HG03558 (cell line): ENCODE results near the gene NPPC.
"Not testable (repeated sequence)": the region's sequence is repeated elsewhere in the genome, so short reads cannot be mapped to it uniquely, and the experiment has no call there.

ENCODE experiments used
- ATAC-seq: cut with Tn5 transposase; IDR thresholded peaks from one replicate; pipeline ENCODE4 v1.9.1; 2021; ENCODE audit warnings: moderate number of reproducible peaks; ENCODE audit not compliant: unreplicated experiment; ENCODE audit errors: extremely low read depth

NPPC gene

DNA sequence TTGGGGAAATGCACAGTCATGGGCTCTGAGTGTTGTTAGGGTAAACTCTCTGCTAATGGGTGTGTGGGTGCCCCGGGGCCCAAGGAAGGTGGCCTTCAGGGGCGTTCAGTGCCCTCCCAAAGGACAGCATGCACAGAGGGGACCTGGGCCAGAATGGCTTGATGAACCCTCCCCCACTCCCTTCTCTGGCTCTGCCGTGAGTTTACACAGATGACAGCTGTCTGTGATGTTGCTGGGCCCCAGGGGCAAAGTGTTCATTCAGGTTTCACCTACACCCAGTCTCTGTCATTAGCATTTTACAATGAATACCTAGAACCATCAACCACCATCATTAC, 3.2 kb downstream of the NPPC start:
- ATAC-seq: no peak

DNA sequence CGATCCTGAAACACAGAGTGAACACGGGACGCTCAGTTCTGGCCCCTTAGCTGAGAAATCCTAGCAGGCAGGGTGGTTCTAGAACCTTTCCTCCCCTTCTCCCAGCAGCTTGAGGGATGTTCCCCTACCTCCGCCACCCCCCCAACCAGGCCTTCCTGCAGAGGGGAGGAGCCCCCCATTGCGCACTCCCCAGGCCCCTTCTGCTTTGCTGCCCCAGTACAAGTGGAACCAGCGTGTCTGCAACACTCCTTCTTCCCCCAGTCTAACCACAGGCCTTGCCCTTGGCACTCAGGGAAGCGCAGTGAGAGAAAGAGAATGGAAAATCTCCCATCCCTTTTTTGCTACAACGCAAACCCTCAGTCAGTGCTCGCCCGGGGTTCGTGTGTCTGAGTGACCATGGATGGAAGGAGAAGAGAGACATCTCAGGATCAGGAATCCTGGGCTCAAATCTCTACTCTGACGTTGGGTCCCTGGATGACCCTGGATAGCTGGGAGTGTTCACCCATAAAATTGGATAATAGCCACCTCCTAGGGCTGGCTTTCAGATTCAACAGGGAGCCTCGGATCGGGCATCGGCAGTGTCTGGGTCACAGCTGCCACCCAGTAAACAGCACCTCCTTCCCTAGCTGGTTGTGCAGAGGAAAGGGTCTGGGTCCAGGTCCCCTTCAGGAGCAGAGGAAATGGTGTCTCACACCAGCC, 3.7 kb downstream of the NPPC start:
- no peak for ATAC-seq

DNA sequence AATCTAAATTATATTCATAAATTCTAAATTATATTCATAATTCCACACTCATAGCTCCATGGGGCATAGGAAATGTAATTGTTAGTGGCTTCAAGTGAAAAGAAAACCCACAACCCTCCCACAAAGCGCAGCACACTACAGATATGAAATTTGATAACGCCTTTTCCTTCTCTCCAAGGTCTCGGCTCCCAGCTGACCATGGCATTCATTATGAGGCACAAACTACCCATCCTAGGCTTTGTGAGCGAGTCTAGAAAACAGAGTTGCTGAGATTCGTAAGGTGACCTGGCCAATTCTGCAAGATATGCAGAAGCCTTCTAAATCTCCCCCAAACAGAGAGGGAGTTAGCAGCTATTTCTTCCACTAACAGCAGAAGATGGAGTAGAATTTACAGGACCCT, 5.4 kb downstream of the NPPC start:
- no peak for ATAC-seq

DNA sequence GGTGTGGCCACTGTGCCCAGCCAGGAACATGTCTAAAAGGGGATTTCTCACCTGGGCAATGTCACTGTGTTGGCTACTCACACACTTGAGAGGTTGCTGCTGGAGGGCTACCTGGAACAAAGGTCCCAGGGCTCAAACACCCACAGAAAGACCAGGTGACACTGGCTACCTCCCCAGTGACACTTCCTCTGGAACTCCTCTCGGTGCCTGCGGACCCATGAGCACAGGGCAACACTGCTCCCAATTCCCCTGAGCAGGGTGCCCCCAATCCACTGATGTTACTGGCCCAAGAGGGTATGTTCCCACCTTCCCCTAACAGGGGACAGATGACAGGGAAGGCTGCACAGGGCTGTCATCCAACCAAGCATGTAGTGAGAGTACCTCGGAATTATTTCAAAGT, 5.8 kb downstream of the NPPC start:
- ATAC-seq: no peak

DNA sequence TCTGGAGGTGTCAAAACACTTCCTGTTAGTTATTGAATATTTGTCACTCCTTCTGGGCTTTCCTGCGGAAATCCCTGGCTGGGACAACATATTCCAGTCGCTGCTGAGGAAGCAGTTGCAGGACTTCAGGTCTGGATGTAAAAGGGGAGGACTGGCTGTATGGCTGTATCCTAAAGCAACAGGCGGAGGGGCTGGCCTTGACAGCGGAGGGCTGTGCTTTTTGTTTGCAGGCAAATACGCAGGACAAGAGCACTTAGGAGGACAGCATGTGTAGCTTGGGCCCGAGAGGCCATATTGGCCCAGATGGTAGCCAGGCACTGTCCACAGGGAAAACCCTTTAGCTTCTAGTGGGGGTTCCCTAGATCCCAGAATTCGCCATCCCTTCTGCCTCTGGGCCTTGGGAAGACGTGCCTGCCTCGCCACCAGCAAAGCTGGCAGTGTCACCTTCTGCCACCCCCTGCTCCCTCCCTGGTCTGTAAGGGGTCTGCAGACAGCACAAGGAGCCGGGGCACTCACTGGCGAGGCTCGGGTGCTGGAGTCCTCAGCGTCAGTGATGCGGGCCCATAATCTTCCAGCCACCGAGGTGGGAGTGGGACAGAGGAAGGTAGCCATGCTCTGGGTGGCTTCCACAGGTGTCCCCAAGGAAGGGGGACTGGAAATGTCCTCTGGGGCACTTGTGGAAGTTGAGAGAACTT, 6.7 kb downstream of the NPPC start:
- ATAC-seq: no peak

DNA sequence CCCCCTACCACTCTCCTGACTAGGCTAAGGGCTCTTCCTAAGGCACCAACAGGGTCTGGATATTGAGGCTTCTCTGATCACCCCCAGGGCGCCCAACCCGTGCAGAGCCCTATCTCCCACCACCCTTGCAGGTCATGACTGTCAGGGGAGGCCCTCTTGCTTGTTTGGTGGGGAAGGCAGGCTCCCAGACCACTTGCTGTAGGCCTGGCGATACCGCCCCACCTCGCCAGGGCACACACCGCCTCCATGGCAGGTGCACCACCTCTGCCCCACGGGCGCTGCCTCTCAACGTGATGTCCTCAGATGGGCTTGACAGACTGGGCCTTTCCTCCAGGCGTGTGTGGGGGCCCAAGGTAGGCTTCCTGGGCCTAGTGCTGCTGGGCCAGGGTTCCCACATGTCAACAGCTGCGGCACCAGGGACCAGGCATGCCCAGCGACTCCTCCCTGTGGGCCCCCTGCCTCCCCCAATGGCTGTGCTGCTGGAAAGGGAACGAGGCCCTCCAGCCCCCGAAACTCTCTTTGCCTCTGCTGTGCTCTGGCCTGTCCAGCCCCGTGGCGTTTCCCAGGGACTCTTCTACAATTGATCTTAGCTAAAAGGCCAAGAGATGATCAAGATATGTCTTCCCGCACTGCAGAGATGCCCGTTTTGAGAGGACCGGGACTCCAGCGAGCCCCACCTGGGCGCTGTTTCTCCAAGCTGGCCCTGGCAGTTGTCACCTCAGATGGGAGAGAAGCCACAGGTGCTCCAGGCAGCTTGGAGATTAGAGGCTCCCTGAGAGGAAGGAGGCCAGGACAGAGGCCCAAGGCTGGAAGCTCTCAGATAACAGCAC, 7.5 kb downstream of the NPPC start:
- ATAC-seq: no peak

DNA sequence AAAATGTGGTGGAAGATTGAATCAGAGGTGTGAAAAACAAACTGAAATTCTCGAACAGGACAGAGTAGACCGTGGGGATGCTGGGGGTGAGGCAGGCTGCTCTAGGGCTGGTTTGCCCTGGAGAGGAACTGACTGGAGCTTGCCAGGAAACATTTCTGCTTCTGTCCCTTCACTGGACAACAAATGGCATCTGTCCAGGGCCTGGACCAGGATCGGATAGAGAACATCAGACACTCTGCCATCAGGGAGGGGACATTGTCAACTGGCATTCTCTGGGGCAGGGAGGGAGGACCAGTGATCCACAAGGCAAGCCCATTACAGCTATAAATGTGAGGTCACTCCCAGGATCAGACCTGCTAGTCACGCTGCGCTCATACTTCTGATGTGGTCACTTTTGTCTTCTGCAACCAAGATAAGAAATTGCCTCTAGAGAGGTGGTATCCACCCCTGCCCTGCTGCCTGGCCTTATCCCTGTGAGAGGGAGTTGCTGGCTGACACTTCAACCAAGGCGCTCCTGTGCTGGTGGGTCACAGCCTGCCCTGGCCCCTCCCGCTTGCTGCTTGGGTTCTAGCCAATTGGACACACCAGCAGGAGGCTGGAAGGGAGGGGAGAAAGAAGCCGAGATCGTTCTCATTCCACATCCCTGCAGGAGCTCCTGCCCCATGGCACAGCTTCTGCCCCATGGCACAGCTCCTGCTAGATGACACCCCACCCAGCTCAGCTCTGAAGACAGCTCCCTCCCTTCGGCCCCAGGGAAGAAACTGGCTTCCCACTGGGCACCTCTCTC, 8.7 kb downstream of the NPPC start:
- ATAC-seq: no peak

DNA sequence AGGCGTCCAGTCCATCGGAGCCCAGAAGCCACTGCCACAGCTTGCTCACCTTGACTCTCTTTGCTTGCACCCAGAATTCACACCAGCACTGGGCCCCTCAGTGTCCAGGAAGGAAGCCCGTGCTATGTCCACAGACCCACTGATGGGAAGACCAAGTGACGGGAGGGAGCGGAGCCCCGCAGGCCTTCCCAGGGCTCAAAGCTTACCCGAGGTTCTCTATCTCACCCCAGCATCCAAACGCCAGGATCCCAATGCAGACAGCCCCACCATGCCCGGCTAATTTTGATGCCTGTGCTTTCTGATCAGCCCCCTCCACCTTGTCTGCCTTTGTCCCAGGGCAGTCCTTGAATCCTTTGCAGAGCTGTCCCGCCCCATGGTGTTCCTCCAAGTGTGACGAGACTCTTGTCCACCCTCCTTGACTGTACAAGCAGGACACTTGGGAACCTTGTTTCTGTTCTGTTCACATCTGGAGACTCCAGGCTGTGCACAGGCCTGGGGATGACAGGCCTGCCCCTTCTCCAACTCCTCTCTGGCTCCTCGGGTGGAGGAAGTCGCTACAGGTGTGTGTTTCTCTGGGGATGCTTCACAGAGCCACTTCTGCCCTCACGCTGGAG, 12.0 kb downstream of the NPPC start:
- ATAC-seq: no peak

DNA sequence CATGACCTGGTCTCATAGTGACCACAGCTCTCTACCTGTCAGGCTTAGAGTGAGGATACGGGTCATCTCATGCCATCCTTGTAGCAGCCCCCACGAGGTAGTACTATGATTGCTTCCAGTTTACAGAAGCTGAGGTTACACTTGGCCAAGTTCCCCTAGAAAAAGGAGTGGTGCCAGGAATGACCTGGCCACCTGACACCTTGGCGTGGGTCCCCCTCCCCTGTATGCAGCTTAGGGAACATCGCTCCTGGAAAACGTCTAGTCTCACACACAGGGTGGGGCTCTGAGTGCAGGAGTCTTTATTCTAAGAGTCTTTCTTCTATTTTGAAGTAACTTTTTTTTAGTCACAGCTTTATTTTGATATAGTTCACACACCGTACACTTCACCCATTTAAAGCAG, 14.8 kb downstream of the NPPC start:
- no peak for ATAC-seq

DNA sequence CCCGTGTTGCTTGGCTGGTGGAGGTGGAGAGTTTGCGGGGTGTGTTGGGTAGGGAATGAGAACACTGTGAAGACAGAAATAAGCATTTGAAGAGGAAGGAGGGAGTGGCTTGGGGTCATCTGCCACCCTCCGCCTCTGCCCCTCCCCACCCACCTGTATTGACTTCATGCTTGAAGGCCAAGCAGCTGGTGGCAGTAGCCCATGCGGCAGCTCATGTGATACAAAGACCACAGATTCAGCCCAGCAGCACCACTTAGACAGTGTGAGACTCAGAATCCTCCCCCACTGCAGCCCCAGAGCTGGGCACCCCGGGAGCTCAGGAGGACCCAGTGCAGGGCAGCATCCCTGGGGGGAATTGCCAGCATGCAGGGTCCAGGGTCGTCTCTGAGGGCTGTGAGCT, 15.4 kb downstream of the NPPC start:
- ATAC-seq: no peak

DNA sequence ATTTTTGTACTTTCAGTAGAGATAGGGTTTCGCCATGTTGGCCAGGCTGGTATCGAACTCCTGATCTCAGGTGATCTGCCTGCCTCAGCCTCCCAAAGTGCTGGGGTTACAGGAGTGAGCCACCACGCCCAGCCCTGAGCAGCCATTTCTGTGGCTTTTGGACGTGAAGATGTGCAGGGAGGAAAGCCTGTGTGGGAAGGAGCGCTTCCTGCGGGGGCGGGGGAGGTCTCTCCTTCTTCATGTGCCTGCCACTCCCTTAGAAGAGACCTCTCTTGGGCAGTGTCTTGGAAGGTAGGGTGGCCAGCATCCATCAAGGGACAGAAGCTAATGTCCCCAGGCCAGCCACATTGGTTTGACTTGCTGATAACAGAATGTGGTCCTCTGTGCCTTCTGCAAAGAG, 16.0 kb downstream of the NPPC start:
- ATAC-seq: not testable (repeated sequence)

DNA sequence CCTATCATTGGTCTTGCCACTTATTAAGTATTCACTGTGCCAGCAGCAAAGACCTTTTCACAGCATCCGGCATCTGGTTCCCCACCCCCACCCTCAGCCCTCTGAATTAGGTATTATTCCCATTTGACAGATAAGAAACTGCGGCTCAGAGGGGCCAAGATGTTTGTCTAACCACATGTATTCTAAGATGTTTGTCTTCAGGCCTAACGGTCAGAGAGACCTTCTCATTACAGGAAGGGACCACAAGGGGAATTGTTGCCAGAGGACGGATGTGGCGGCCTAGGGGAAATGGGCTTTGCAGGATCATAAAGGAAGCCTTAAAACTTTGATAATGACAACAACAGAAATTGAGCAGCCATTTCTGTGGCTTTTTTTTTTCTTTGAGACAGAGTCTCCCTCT, 16.6 kb downstream of the NPPC start:
- no peak for ATAC-seq

DNA sequence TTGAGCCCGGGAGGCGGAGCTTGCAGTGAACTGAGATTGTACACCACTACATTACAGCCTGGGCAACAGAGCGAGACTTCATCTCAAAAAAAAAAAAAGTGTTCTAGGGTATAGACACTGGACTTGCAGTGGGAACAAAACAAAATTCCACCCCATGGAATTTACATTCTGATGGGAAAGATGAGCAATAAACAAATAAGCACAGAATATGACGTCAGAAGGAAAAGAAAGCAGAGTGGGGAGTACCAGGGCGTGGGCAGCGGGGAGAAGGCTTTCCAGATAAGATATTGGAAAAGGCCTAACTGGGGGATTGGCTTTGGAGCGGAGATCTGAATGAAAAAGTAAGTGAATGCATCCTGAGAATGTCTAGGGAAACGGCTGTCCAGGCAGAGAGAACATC, 17.6 kb downstream of the NPPC start:
- no peak for ATAC-seq

DNA sequence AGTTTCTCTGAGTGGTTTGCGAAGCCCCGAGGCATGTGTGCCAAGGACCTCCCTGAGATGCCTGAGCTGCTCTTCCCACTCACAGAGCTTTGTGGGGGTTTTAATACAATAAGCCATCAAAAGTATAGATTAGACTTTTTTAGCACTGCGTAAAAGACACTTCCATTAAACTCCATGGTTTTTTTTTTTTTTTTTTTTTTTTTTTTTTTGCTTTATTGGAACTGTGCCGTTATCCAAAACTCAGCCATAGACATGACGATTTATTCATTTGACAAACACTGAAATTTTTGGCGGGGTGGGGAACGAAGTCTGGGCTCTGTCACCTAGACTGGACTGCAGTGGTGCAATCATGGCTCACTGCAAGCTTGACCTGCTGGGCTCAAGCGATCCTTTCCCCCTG, 18.4 kb downstream of the NPPC start:
- no peak for ATAC-seq

DNA sequence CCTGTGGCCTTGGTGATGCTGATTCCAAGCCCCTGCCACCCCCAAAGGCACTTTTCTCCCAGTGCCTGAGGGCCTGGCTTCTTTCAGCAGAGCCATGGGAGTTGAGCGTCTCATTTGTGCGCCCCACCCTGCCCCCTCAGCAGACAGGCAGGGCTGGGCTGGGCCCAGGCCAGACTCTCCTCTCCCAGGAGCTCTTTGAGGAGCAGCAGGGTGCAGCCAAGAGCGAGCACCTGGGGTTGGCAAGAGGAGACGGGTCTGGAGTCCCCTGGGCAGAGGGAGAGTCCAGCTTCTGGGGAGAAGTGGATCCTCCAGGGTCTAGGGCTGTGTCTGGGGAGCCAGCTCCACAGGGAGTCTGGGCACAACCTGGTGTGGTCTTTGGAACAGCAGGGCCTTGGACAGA, 21.2 kb downstream of the NPPC start:
- ATAC-seq: no peak

DNA sequence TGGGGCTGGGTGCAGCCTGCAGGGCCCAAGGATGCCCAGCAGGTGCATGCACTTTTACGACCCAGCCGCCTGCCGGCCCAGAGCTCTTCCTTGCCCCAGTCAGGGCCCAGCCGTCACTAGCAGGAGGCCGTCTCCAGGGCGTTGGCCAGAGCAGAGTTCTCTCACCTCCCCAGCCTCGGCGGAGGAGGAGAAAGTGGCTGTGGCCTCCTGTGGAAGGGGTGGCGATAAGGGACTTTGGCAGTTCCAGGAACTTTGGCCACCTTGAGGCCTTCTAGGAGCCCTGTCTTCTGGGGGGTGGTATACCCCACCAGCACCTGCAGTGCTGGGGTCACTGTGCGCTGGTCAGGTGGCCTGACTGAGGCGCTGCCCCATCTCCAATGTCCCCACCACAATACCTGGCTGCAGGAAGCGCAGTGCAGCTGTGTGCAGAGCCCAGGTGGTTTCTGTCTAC, 22.0 kb downstream of the NPPC start:
- ATAC-seq: no peak

DNA sequence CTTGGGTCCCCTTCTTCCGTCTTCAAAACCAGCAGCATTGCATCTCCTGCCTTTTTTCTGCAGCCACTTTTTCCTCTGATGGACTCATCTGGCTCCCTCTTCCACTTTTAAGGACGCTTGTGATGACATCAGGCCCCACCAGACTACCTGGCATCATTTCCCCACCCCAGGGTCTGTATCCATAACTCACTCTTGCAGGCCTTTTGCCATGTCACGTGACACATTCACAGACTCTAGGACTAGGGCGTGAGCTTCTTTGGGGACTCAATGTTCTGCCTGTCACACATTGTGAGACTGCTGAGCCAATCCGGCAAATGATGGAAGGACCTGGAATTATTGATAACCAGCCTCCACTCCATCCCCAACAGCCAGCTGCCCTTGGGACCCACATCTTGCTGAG, 23.6 kb downstream of the NPPC start:
- ATAC-seq: no peak

DNA sequence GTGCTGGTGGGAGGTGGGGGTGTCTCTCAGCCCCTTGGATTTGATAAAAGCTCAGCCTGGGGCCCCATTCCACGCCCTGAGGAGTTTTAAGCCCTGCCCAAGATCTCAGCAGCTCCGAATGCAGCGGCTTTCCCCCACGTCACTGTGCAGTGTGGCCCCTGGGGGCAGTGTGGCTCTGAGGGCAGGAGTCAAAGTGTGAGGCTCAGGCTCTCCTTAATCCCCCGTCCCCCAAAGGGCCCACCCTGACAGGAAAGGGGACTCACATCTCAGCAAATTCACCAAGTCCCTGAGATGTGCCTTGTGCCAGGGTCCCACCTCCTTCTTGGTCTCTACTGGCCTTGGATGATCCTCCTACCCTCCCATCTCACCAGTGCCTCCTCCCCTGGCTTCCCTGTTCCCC, 25.2 kb downstream of the NPPC start:
- ATAC-seq: no peak

DNA sequence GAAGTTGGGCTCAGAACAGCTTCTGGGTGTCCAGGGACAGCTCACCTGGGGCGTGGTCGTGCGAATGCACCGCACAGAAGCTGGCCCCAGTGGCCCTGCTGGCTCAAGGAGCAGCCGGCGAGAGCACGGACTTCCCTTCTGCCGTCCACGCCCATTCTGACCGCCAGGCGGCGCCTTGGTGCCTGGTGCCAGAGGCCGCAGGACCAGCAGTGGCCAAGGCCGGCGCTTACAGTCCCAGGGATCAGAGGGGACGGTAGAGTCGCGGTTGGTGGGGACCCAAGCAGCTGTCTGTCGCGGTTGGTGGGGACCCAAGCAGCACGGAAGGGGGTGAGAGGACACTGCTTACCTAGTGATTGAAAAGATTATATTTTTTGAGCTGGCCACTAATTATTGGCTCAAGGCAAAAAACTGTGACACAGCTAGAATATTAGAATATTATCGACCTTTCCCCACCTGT, 25.7 kb downstream of the NPPC start:
- ATAC-seq: no peak
